Measurements from ENCODE around the gene BMAL1.
A peak's percentile ranks its signal among the peaks of the same experiment; 100 is the strongest.

Gene BMAL1

GRCh38 chr11:13347901-13348300 lies 70.3 kb downstream of the BMAL1 start:
- DNase-seq: no peak

- DNase-seq: no peak
These were observed 70.7 kb downstream of the BMAL1 start for GRCh38 chr11:13348305-13348704.

- DNase-seq: no peak
These were observed 71.5 kb downstream of the BMAL1 start for GRCh38 chr11:13349046-13349445.

GRCh38 chr11:13349581-13349980 lies 72.0 kb downstream of the BMAL1 start:
- DNase-seq: no peak

GRCh38 chr11:13352711-13353110 lies 75.1 kb downstream of the BMAL1 start:
- DNase-seq: no peak

- no peak for DNase-seq
These were observed 76.7 kb downstream of the BMAL1 start for GRCh38 chr11:13354335-13354734.

- no peak for DNase-seq
These were observed 77.6 kb downstream of the BMAL1 start for GRCh38 chr11:13355191-13355590.

- no peak for DNase-seq
These were observed 79.6 kb downstream of the BMAL1 start for GRCh38 chr11:13357232-13357631.

- no peak for DNase-seq
These were observed 81.1 kb downstream of the BMAL1 start for GRCh38 chr11:13358596-13359270.

GRCh38 chr11:13362596-13363109 lies 85.1 kb downstream of the BMAL1 start:
- no peak for DNase-seq

GRCh38 chr11:13364388-13364787 lies 86.8 kb downstream of the BMAL1 start:
- no peak for DNase-seq

- no peak for DNase-seq
These were observed 88.9 kb downstream of the BMAL1 start for GRCh38 chr11:13366266-13367026.

- no peak for DNase-seq
These were observed 89.5 kb downstream of the BMAL1 start for GRCh38 chr11:13367115-13367514.

GRCh38 chr11:13368041-13368446 lies 90.5 kb downstream of the BMAL1 start:
- DNase-seq: no peak

GRCh38 chr11:13373216-13373615 lies 95.6 kb downstream of the BMAL1 start:
- DNase-seq: no peak

- DNase-seq: no peak
These were observed 98.2 kb downstream of the BMAL1 start for GRCh38 chr11:13375798-13376197.

- DNase-seq: no peak
These were observed 98.8 kb downstream of the BMAL1 start for GRCh38 chr11:13376402-13376801.

- no peak for DNase-seq
These were observed 99.2 kb downstream of the BMAL1 start for GRCh38 chr11:13376838-13377237.

- DNase-seq: no peak
These were observed 100.7 kb downstream of the BMAL1 start for GRCh38 chr11:13378316-13378715.

- DNase-seq: no peak
These were observed 103.1 kb downstream of the BMAL1 start for GRCh38 chr11:13380731-13381130.

- DNase-seq: no peak
These were observed 105.2 kb downstream of the BMAL1 start for GRCh38 chr11:13382751-13383150.

- DNase-seq: peak; percentile 4
These were observed 107.5 kb downstream of the BMAL1 start for GRCh38 chr11:13384908-13385640.

GRCh38 chr11:13386567-13386966 lies 109.0 kb downstream of the BMAL1 start:
- no peak for DNase-seq

- DNase-seq: no peak
These were observed 111.2 kb downstream of the BMAL1 start for GRCh38 chr11:13388741-13389140.
